HepG2 (cell line): Measurements from ENCODE around the gene MYO5B. TPM values are rescaled to one million over a fixed set of nuclear protein-coding genes. Genes with fewer than 3 reads are reported as not detected.

Experiments used
- ATAC-seq: fragments of 200-7000 bp; cut with Tn5 transposase; 3 replicates; pipeline ENCODE4 v1.9.1; 2020; ENCODE audit warnings: mild to moderate bottlenecking, moderate library complexity
- BruUV-seq: library from RNA; stranded (reverse); fragments of 400-500 nt; replicated peaks from 2 replicates; lab custom pipeline; 2021; lab: Mats Ljungman, UMichigan
- CTCF ChIA-PET: fragments of 300-600 bp; formaldehyde crosslinking; extraction: SDS; loops from one replicate; lab custom pipeline; 2021; ENCODE audit warnings: low total read pairs, inconsistent platforms, low intra/inter-chr PET ratio; lab: Yijun Ruan, JAX
- POLR2A ChIA-PET: fragments of 350-600 bp; sonication (Branson Sonifier 250); formaldehyde crosslinking; loops from one replicate; lab custom pipeline; 2020; ENCODE audit warnings: antibody characterized with exemption, inconsistent platforms; lab: Yijun Ruan, JAX
- DNase-seq: peaks from one replicate; pipeline ENCODE4 v3.0.0-alpha.2; 2015; ENCODE audit warnings: low spot score
- FAIRE-seq: peaks from 3 replicates; lab custom pipeline; 2011; peaks lifted over from hg19 to GRCh38; lab: Jason Lieb, UNC
- H2AFZ ChIP-seq: one replicate; pipeline ENCODE4 v1.6.1; 2011; ENCODE audit warnings: low read length, inconsistent platforms
- H3K27ac ChIP-seq: fragments of 300-600 bp; 3 replicates; pipeline ENCODE4 v1.8.0; 2011; ENCODE audit warnings: mixed run types, mild to moderate bottlenecking, mixed read lengths, low read length, inconsistent platforms; ENCODE audit not compliant: insufficient read depth; ENCODE audit errors: extremely low read length
- H3K27me3 ChIP-seq, 2 experiments: fragments of 200-600 bp in 1 of 2; 2 replicates in 1 of 2; 3 replicates in 1 of 2; pipeline versions ENCODE4 v1.6.0 to v1.8.0; 2011; ENCODE audit warnings: low read length in 2 of 2, mild to moderate bottlenecking in 2 of 2, moderate library complexity in 2 of 2, inconsistent platforms in 1 of 2; ENCODE audit not compliant: insufficient read depth in 2 of 2, control insufficient read depth in 1 of 2
- H3K36me3 ChIP-seq, 2 experiments: fragments of 200-600 bp in 1 of 2; replicated peaks in 1 of 2; 2 replicates in 1 of 2; 3 replicates in 1 of 2; pipeline versions ENCODE4 v1.5.1 to v1.8.0; 2011; ENCODE audit warnings: low read length in 2 of 2, inconsistent platforms in 1 of 2; ENCODE audit not compliant: insufficient read depth in 2 of 2, control insufficient read depth in 1 of 2
- H3K4me1 ChIP-seq: 2 replicates; pipeline ENCODE4 v1.5.1; 2012; ENCODE audit warnings: low read length, inconsistent platforms; ENCODE audit not compliant: insufficient read depth
- H3K4me2 ChIP-seq: 2 replicates; pipeline ENCODE4 v1.6.0; 2011; ENCODE audit warnings: low read depth, low read length, inconsistent platforms
- H3K4me3 ChIP-seq, 3 experiments: fragments of 200-600 bp in 1 of 3; sonication (generic), shearing (Covaris generic) in 1 of 3; replicated peaks in 1 of 3; 2 replicates each; pipeline ENCODE4 v1.5.1; 2011 to 2016; ENCODE audit warnings: low read length in 3 of 3, inconsistent platforms in 2 of 3, low read depth in 2 of 3, mild to moderate bottlenecking in 2 of 3, control low read depth in 1 of 3, mixed read lengths in 1 of 3; ENCODE audit not compliant: insufficient read depth in 1 of 3
- H3K79me2 ChIP-seq: one replicate; pipeline ENCODE4 v1.6.1; 2011; ENCODE audit warnings: low read length, inconsistent platforms; ENCODE audit not compliant: insufficient read depth
- H3K9ac ChIP-seq: 2 replicates; pipeline ENCODE4 v1.6.0; 2011; ENCODE audit warnings: mild to moderate bottlenecking, low read depth, low read length, inconsistent platforms; ENCODE audit not compliant: insufficient read depth
- H3K9me3 ChIP-seq: 2 replicates; pipeline ENCODE4 v1.5.1; 2012; ENCODE audit warnings: mild to moderate bottlenecking, low read length
- H4K20me1 ChIP-seq: 2 replicates; pipeline ENCODE4 v1.6.0; 2011; ENCODE audit warnings: inconsistent platforms, mild to moderate bottlenecking, low read length, moderate library complexity; ENCODE audit not compliant: insufficient read depth
- HMG20A ChIP-seq: IDR thresholded peaks from 2 replicates; pipeline ENCODE4 v1.6.1; 2016; ENCODE audit warnings: borderline replicate concordance
- KAT2B ChIP-seq: fragments of 150-350 bp; IDR thresholded peaks from 2 replicates; pipeline ENCODE4 v1.6.1; 2014; ENCODE audit warnings: low read depth, low read length, borderline replicate concordance
- KAT7 ChIP-seq: IDR thresholded peaks from 2 replicates; pipeline ENCODE4 v1.6.1; 2018; ENCODE audit warnings: borderline replicate concordance, missing compliant biosample characterization
- KDM1A ChIP-seq: IDR thresholded peaks from 2 replicates; pipeline ENCODE4 v1.6.1; 2016; ENCODE audit warnings: missing compliant biosample characterization
- PHF20 ChIP-seq: sonication (generic); formaldehyde crosslinking; IDR thresholded peaks from 2 replicates; pipeline ENCODE4 v1.5.0; 2020; ENCODE audit warnings: mild to moderate bottlenecking, missing genetic modification reagents
- REL ChIP-seq: sonication (generic); formaldehyde crosslinking; conservative IDR thresholded peaks from 2 replicates; pipeline ENCODE4 v1.8.0; 2022; ENCODE audit warnings: mild to moderate bottlenecking, missing genetic modification reagents, moderate library complexity
- RELA ChIP-seq: sonication (generic); formaldehyde crosslinking; IDR thresholded peaks from 2 replicates; pipeline ENCODE4 v1.4.0; 2020; ENCODE audit warnings: missing genetic modification reagents
- RFXANK ChIP-seq: IDR thresholded peaks from 2 replicates; pipeline ENCODE4 v1.6.1; 2016
- RFXAP ChIP-seq: sonication (generic); formaldehyde crosslinking; IDR thresholded peaks from 2 replicates; pipeline ENCODE4 v1.4.0; 2020; ENCODE audit warnings: missing genetic modification reagents, borderline replicate concordance
- SMAD9 ChIP-seq: sonication (generic); formaldehyde crosslinking; IDR thresholded peaks from 2 replicates; pipeline ENCODE4 v1.5.1; 2020; ENCODE audit warnings: mild to moderate bottlenecking, missing genetic modification reagents
- SMC3 ChIP-seq: IDR thresholded peaks from 2 replicates; pipeline ENCODE4 v1.6.1; 2011; ENCODE audit warnings: low read length, improper control_type of control experiment
- SNRNP70 ChIP-seq: fragments of 200-400 bp; formaldehyde crosslinking; IDR thresholded peaks from 2 replicates; pipeline ENCODE4 v1.6.1; 2017; ENCODE audit warnings: mild to moderate bottlenecking, low read depth, low read length, moderate library complexity
- ZMYM2 ChIP-seq: sonication (generic); formaldehyde crosslinking; IDR thresholded peaks from 2 replicates; pipeline ENCODE4 v1.8.0; 2022; ENCODE audit warnings: mild to moderate bottlenecking, missing genetic modification reagents
- ZNF24 ChIP-seq: fragments of 450-650 bp; IDR thresholded peaks from 2 replicates; pipeline ENCODE4 v1.6.1; 2017; ENCODE audit warnings: antibody characterized with exemption, mild to moderate bottlenecking
- ZNF367 ChIP-seq: sonication (generic); formaldehyde crosslinking; IDR thresholded peaks from 2 replicates; pipeline ENCODE4 v1.4.0; 2020; ENCODE audit warnings: missing genetic modification reagents, borderline replicate concordance
- ZNF468 ChIP-seq: sonication (generic); formaldehyde crosslinking; IDR thresholded peaks from 2 replicates; pipeline ENCODE4 v1.8.0; 2022; ENCODE audit warnings: mild to moderate bottlenecking, moderate library complexity, missing genetic modification reagents
- ZNF550 ChIP-seq: sonication (generic); formaldehyde crosslinking; IDR thresholded peaks from 2 replicates; pipeline ENCODE4 v1.4.0; 2020; ENCODE audit warnings: mild to moderate bottlenecking, missing genetic modification reagents, borderline replicate concordance
- ZNF567 ChIP-seq: sonication (generic); formaldehyde crosslinking; IDR thresholded peaks from 2 replicates; pipeline ENCODE4 v1.8.1; 2023; ENCODE audit warnings: mild to moderate bottlenecking, missing genetic modification reagents, borderline replicate concordance
- ZNF747 ChIP-seq: sonication (generic); formaldehyde crosslinking; IDR thresholded peaks from 2 replicates; pipeline ENCODE4 v1.8.1; 2023; ENCODE audit warnings: missing genetic modification reagents, mild to moderate bottlenecking, borderline replicate concordance
- WGBS: methylation state at CpG from one replicate; pipeline ENCODE4 v1.1.6; 2017; ENCODE audit warnings: low lambda C conversion rate; 5-methylcytosine and 5-hydroxymethylcytosine counted together
- in situ Hi-C: cut with HindIII; loops from 2 replicates; pipeline ENCODE4 v1.10.0; 2017; ENCODE audit warnings: low pct_unique_long_range_greater_than_20kb; ENCODE audit not compliant: extremely low pct_ligation_motif_present
- intact Hi-C: fragments of 100-400 bp; cut with micrococcal nuclease; formaldehyde crosslinking; loops from one replicate; pipeline ENCODE4 v1.10.0; 2022; ENCODE audit not compliant: unreplicated experiment
- polyA plus RNA-seq, 8 experiments: library from polyadenylated mRNA; depleted of rRNA in 3 of 8; stranded (reverse) in 7 of 8; unstranded in 1 of 8; fragments of >200 nt; fragmentation: Illumina TruSeq in 4 of 8; extraction: Trizol in 4 of 8; gene quantifications; 2 replicates each; pipeline versions ENCODE4 v1.2.1 to v1.2.3, GENCODE V29; 2011 to 2016; ENCODE audit warnings: low read depth in 4 of 8, missing spikeins in 1 of 8, mixed read lengths in 1 of 8; ENCODE audit not compliant: insufficient read depth in 1 of 8
- total RNA-seq, 5 experiments: library from RNA; depleted of rRNA; stranded (reverse); fragments of >200 nt; fragmentation: Illumina TruSeq; extraction: Trizol; gene quantifications; 2 replicates each; pipeline ENCODE4 v1.2.3, GENCODE V29; 2016; ENCODE audit warnings: low read depth in 1 of 5

The MYO5B gene
- total and polyA plus RNA-seq, 2 of the 13 experiments (the other 11 are each of a cell fraction or from before 2014, with no cell fraction given) = 13.1 to 24.0 TPM

GRCh38 chr18:50201476-50202018 lies 6.6 kb upstream of the MYO5B start:
- ATAC-seq = no peak
- Histone ChIP-seq H3K9me3 (no peaks in the 10 kb centered on the region), H3K4me1 (peaks cover 16% of the 10 kb centered on the region), H3K27me3 (peaks cover 0 to 21% of the 10 kb centered on the region in 2 experiments; a peak in 3 of 5 replicates), H3K36me3 (no peaks in the 10 kb centered on the region), H4K20me1 (no peaks in the 10 kb centered on the region), H3K79me2 (no peaks in the 10 kb centered on the region), H3K4me3 (no peak overlapping the region), H3K9ac (no peak overlapping the region), H2AFZ (no peak overlapping the region), H3K27ac (no peak overlapping the region), H3K4me2 (no peak overlapping the region)
- no peak for TF ChIP-seq HMG20A (CRISPR knock-in tag)
- TF ChIP-seq ZMYM2 (CRISPR knock-in tag) = no peak
- no peak for TF ChIP-seq SMC3
- TF ChIP-seq ZNF550 (CRISPR knock-in tag) = no peak
- no peak for TF ChIP-seq KAT7 (CRISPR knock-in tag)
- no peak for TF ChIP-seq ZNF567
- no peak for TF ChIP-seq RFXANK (CRISPR knock-in tag)
- TF ChIP-seq KDM1A = no peak
- no peak for TF ChIP-seq KAT2B
- TF ChIP-seq RFXAP (CRISPR knock-in tag) = no peak
- TF ChIP-seq REL (CRISPR knock-in tag) = no peak
- no peak for TF ChIP-seq ZNF468
- TF ChIP-seq SNRNP70 = no peak
- TF ChIP-seq PHF20 (CRISPR knock-in tag) = no peak
- no peak for TF ChIP-seq SMAD9
- no peak for TF ChIP-seq RELA (CRISPR knock-in tag)
- no peak for TF ChIP-seq ZNF747 (CRISPR knock-in tag)
- no peak for TF ChIP-seq ZNF24
- TF ChIP-seq ZNF367 (CRISPR knock-in tag) = no peak
- in situ Hi-C loops = no loop called here
- ChIA-PET CTCF (no interaction called here), POLR2A (no interaction called here)
- 0% methylated on average over 1 of the region's 1 CpG for WGBS
- intact Hi-C loops = loop anchor here (2.0 kb wide), 1 partner anchor 301 kb away; no protein-coding TSS in a partner anchor
- FAIRE-seq = no peak
- DNase-seq = no peak
- BruUV-seq = no TSS peak
